Kidney epithelial cell (primary cell): ENCODE measurements around the gene SH3RF3. TPM values are rescaled to one million over a fixed set of nuclear protein-coding genes. Genes with fewer than 3 reads are reported as not detected.

ENCODE experiments used
- DNase-seq: peaks from one replicate; pipeline ENCODE4 v3.0.0-alpha.2; 2010; ENCODE audit warnings: low read depth
- H3K27me3 ChIP-seq: 2 replicates; pipeline ENCODE4 v1.6.0; 2011; ENCODE audit warnings: low read length; ENCODE audit not compliant: control insufficient read depth, insufficient read depth
- H3K36me3 ChIP-seq: 2 replicates; pipeline ENCODE4 v1.5.1; 2011; ENCODE audit warnings: low read length; ENCODE audit not compliant: control insufficient read depth, insufficient read depth
- H3K4me3 ChIP-seq: 2 replicates; pipeline ENCODE4 v1.5.1; 2011; ENCODE audit warnings: low read depth, mild to moderate bottlenecking, control low read depth, low read length
- total RNA-seq: library from RNA; depleted of rRNA; stranded (reverse); fragments of >200 nt; gene quantifications from 2 replicates; pipeline ENCODE4 v1.2.3, GENCODE V29; 2015
- TF ChIP-seq, protein P1 (sequence below): IDR thresholded peaks from 2 replicates; pipeline ENCODE4 v1.5.1; 2011; ENCODE audit warnings: mild to moderate bottlenecking, moderate library complexity, low read length, control low read depth, inconsistent platforms; ENCODE audit not compliant: insufficient read depth, poor library complexity, severe bottlenecking

Gene SH3RF3
- total RNA-seq, 1 donor from 2014 or later, result 9.6 TPM

- Histone ChIP-seq H3K36me3 (no peaks in the 10 kb centered on the region), H3K27me3 (no peaks in the 10 kb centered on the region), H3K4me3 (no peak overlapping the region)
- TF ChIP-seq, protein P1, sequence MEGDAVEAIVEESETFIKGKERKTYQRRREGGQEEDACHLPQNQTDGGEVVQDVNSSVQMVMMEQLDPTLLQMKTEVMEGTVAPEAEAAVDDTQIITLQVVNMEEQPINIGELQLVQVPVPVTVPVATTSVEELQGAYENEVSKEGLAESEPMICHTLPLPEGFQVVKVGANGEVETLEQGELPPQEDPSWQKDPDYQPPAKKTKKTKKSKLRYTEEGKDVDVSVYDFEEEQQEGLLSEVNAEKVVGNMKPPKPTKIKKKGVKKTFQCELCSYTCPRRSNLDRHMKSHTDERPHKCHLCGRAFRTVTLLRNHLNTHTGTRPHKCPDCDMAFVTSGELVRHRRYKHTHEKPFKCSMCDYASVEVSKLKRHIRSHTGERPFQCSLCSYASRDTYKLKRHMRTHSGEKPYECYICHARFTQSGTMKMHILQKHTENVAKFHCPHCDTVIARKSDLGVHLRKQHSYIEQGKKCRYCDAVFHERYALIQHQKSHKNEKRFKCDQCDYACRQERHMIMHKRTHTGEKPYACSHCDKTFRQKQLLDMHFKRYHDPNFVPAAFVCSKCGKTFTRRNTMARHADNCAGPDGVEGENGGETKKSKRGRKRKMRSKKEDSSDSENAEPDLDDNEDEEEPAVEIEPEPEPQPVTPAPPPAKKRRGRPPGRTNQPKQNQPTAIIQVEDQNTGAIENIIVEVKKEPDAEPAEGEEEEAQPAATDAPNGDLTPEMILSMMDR, result no peak
- DNase-seq, result no peak
These were observed 334.2 kb downstream of the SH3RF3 start for GRCh38 chr2:109463236-109463635.

- H3K27me3 ChIP-seq, result no peaks in the 10 kb centered on the region
- H3K4me3 ChIP-seq, result no peak overlapping the region
- TF ChIP-seq, protein P1, result no peak
- no peak for DNase-seq
- no peaks in the 10 kb centered on the region for H3K36me3 ChIP-seq
These were observed 334.9 kb downstream of the SH3RF3 start for GRCh38 chr2:109463891-109464290.

GRCh38 chr2:109466674-109467575 is 337.9 kb downstream of the SH3RF3 start:
- H3K27me3 ChIP-seq, result no peaks in the 10 kb centered on the region
- TF ChIP-seq, protein P1, result no peak
- peak; percentile 74 for DNase-seq
- H3K36me3 ChIP-seq, result no peaks in the 10 kb centered on the region
- H3K4me3 ChIP-seq, result no peak overlapping the region

- H3K36me3 ChIP-seq, result no peaks in the 10 kb centered on the region
- H3K27me3 ChIP-seq, result no peaks in the 10 kb centered on the region
- TF ChIP-seq, protein P1, result no peak
- H3K4me3 ChIP-seq, result no peak overlapping the region
- DNase-seq, result no peak
These were observed 338.7 kb downstream of the SH3RF3 start for GRCh38 chr2:109467701-109468100.

GRCh38 chr2:109468893-109469292 is 339.9 kb downstream of the SH3RF3 start:
- Histone ChIP-seq H3K4me3 (no peak overlapping the region), H3K36me3 (no peaks in the 10 kb centered on the region), H3K27me3 (no peaks in the 10 kb centered on the region)
- TF ChIP-seq, protein P1, result no peak
- no peak for DNase-seq
